ENCODE data around the gene SPEM3.

Gene SPEM3

DNA sequence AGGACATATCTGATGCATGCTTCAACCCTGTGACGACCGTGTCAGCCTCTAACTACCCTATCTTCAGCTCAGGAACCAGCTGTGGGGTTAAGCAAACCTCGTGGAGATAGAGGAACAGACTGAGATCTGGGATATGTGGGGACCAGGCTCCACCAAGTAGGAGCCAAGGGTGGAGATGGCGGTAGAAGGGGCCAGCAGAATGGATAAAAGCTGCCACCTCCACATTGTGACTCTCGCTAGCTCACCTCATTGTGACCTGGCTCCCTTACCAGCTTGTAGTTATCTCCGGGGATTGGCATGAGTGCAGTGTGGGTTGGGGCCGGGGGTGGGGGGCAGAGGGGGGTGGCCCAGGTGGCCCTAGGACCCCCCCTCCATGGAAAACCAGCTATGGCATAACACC, 3.3 kb upstream of the SPEM3 start, which contains the start of gene SPEM2:
SPEM2 (plus strand) TSS at position 301 of the 400 bp plus-strand sequence; CDS start at position 374, 73 bp downstream.
- DNase-seq (ENCODE audit: low read depth, low spot score) = no peak
- ChIA-PET POLR2A (interaction anchor here (1.2 kb wide), 1 partner anchor 19 kb away, joined by 6 read pairs; no protein-coding TSS in a partner anchor), CTCF (interaction anchor here (1.6 to 3.4 kb wide), 3 partner anchors 11 to 70 kb away, joined by 3 to 10 read pairs (median 5); partner anchors contain the start of gene TMEM95)
- TF ChIP-seq CTCF (IDR thresholded peaks at IDR 0.05; ENCODE audit: insufficient read depth, low read length, missing control alignments) = no peak
- no peak within 1 kb of the TSS for H3K4me3 ChIP-seq (ENCODE audit: low read depth, low read length)

DNA sequence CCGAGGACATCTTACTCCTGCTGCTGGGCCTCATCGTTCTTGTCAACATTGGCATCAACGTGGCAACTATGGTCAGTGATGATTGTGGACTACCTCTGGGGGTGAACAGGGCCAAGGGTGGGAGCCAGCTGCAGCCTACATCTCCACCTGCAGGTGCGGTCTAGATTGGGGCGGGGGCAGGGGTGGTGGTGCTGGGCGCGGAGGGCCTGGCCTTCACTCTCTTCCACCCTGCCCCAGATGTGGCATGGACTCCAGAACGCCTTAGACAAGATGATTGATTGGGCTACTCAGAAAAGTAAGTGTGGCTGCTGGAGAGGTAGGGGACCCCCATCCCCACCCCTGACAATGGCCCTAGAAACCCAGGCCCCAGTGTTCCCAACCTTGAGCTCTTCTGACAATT, 2.9 kb upstream of the SPEM3 start:
- DNase-seq (ENCODE audit: low read depth, low spot score) = no peak
- no peak overlapping the region for H3K4me3 ChIP-seq (ENCODE audit: low read depth, low read length)
- TF ChIP-seq CTCF (IDR thresholded peaks at IDR 0.05; ENCODE audit: insufficient read depth, low read length, missing control alignments) = no peak
- ChIA-PET POLR2A (no interaction called here), CTCF (interaction anchor here (1.6 to 3.4 kb wide), 3 partner anchors 11 to 71 kb away, joined by 3 to 10 read pairs (median 5); partner anchors contain the start of gene TMEM95)

DNA sequence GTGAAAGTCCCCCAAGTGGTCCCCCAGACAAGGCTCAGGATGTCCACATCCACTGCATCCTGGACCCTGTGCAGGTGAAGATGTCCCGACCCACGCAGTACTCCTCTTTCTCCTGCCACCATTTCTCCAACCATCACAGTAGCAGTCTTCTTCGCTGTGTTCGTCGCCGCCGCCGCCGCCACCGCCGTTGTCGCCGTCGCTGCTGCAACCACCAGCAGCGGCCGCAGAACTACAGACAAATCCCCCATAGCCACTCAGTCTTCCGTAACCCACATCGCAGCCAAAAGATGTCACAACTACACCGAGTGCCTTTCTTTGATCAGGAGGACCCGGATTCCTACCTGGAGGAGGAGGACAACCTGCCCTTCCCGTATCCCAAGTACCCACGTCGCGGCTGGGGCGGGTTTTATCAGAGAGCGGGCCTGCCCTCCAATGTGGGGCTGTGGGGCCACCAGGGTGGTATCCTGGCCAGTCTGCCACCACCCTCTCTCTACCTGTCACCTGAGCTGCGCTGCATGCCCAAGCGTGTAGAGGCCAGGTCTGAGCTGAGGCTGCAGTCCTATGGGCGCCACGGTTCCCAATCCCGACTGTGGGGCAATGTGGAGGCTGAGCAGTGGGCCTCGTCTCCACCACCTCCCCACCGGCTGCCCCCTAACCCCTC, 2.3 kb upstream of the SPEM3 start:
- no peak overlapping the region for H3K4me3 ChIP-seq (ENCODE audit: low read depth, low read length)
- ChIA-PET POLR2A (no interaction called here), CTCF (interaction anchor here (3.4 kb wide), 1 partner anchor 10 kb away, joined by 10 read pairs; no protein-coding TSS in a partner anchor)
- TF ChIP-seq CTCF (IDR thresholded peaks at IDR 0.05; ENCODE audit: insufficient read depth, low read length, missing control alignments) = no peak
- no peak for DNase-seq (ENCODE audit: low read depth, low spot score)

DNA sequence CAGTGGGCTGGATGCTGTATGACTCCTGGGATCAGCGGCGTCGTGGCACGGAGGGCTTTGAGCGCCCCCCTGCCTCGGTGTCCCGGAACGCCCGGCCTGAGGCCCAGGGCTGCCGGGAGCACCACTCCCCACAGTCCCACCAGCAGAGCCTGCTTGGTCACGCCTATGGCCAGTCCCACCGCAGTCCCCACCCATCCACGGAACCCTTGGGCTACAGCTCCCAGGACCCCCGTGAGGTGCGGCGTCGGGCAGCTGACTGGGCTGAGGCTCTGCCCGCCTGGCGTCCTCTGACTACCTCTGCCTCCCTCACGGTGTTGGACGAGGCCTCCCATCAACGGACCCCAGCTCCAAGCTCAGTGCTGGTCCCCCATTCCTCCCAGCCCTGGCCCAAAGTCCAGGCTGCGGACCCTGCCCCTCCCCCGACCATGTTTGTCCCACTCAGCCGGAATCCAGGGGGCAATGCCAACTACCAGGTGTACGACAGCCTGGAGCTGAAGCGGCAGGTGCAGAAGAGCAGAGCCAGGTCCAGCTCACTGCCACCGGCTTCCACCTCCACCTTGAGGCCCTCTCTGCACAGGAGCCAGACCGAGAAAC, 1.7 kb upstream of the SPEM3 start:
- POLR2A ChIA-PET = no interaction called here
- CTCF ChIA-PET = interaction anchor here (1.4 kb wide), 1 partner anchor 133 kb away, joined by 3 read pairs; no protein-coding TSS in a partner anchor
- DNase-seq (ENCODE audit: low read depth, low spot score) = no peak
- no peak for TF ChIP-seq CTCF (IDR thresholded peaks at IDR 0.05; ENCODE audit: insufficient read depth, low read length, missing control alignments)
- no peak overlapping the region for H3K4me3 ChIP-seq (ENCODE audit: low read depth, low read length)

DNA sequence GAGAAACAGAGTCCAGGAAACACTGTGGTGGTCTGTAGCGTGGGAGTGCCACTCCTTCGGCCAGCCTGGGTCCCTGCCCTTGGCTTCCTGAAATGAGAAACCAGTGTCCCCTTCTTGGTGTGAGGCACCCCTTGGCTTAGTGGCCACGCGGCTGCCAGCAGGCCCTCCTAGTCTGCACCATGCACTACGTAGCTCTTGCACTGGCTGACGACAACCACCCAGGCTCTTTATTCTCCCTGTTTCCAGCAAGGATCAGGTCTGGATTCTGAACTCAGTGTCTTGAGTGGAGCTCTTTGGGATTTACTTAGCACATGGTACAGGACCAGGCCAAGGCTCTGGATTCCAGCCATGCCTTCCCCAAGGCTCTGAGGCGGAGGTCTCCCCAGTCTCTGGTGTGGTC, 1.1 kb upstream of the SPEM3 start:
- ChIA-PET CTCF (interaction anchor here (1.4 kb wide), 1 partner anchor 133 kb away, joined by 3 read pairs; no protein-coding TSS in a partner anchor), POLR2A (no interaction called here)
- DNase-seq (ENCODE audit: low read depth, low spot score) = no peak
- TF ChIP-seq CTCF (IDR thresholded peaks at IDR 0.05; ENCODE audit: insufficient read depth, low read length, missing control alignments) = no peak
- H3K4me3 ChIP-seq (ENCODE audit: low read depth, low read length) = no peak overlapping the region

GRCh38 chr17:7429722-7430121, 1.1 kb downstream of the SPEM3 start:
- H3K4me3 ChIP-seq (ENCODE audit: low read depth, low read length) = no peak overlapping the region
- no peak for DNase-seq (ENCODE audit: low read depth, low spot score)
- no peak for TF ChIP-seq CTCF (IDR thresholded peaks at IDR 0.05; ENCODE audit: insufficient read depth, low read length, missing control alignments)
- ChIA-PET CTCF (no interaction called here), POLR2A (no interaction called here)
